Measurements from ENCODE around the gene HOXA9. TPM values are rescaled to one million over a fixed set of nuclear protein-coding genes. Genes with fewer than 3 reads are reported as not detected.

Gene HOXA9
- total and polyA plus RNA-seq, 10 of the 15 experiments (the other 5 are each of a cell fraction or from before 2014, with no cell fraction given) = not detected

GRCh38 chr7:27182285-27182841 lies 17.0 kb upstream of the HOXA9 start:
- in situ Hi-C loops (cut with MboI) (no loop called here), intact Hi-C loops (cut with micrococcal nuclease; ENCODE audit: unreplicated experiment) (no loop called here)
- DNase-seq (ENCODE audit: low read depth, low spot score) (no peak), FAIRE-seq (no peak), ATAC-seq (no peak)
- Histone ChIP-seq H3K36me3 (ENCODE audit: control insufficient read depth in 2 of 2, insufficient read depth in 2 of 2, low read length in 1 of 2) (no peaks in the 10 kb centered on the region), H3K9me3 (replicated peaks; ENCODE audit: control insufficient read depth, insufficient read depth, low read length) (no peaks in the 10 kb centered on the region; the same call in 2 of the 3 replicates), H3K4me2 (ENCODE audit: control insufficient read depth, insufficient read depth) (no peak overlapping the region), H3K4me3 (no peak overlapping the region), H3K79me2 (ENCODE audit: control insufficient read depth, insufficient read depth, low read length) (no peaks in the 10 kb centered on the region), H3K9ac (ENCODE audit: control insufficient read depth, insufficient read depth, low read length) (no peak overlapping the region), H3K4me1 (ENCODE audit: control insufficient read depth, insufficient read depth, low read length) (no peaks in the 10 kb centered on the region), H4K20me1 (ENCODE audit: control insufficient read depth, insufficient read depth) (no peaks in the 10 kb centered on the region), H3K27me3 (replicated peaks in 1 of 2; ENCODE audit: control insufficient read depth in 2 of 2, insufficient read depth in 2 of 2, low read length in 1 of 2) (peaks cover 23 to 40% of the 10 kb centered on the region in 2 experiments), H2AFZ (ENCODE audit: control insufficient read depth, low read depth, low read length) (no peak overlapping the region), H3K27ac (ENCODE audit: control insufficient read depth, insufficient read depth) (no peak overlapping the region)
- CTCF ChIA-PET = interaction anchor here (1.1 kb wide), 1 partner anchor 16 kb away, joined by 4 read pairs; no protein-coding TSS in a partner anchor
- RAD21 ChIA-PET (ENCODE audit: unreplicated experiment) = no interaction called here
- POLR2A ChIA-PET = no interaction called here
- WGBS (ENCODE audit: insufficient coverage, insufficient replicate concordance, low lambda C conversion rate, missing lambda C conversion rate) = 13% methylated on average over 4 of the region's 4 CpGs
- SMC1A ChIA-PET (ENCODE audit: uncharacterized antibody, unreplicated experiment) = no interaction called here
- BruUV-seq (replicated peaks) = no TSS peak
- TF ChIP-seq CEBPZ (IDR thresholded peaks at IDR 0.05; ENCODE audit: low read depth, low read length) = no peak
- TF ChIP-seq SUPT20H (IDR thresholded peaks at IDR 0.05; ENCODE audit: borderline replicate concordance, control insufficient read depth, low read depth, low read length) = no peak
- TF ChIP-seq POLR2AphosphoS5 (IDR thresholded peaks at IDR 0.05; ENCODE audit: low read length) = no peak
- TF ChIP-seq RELA (IDR thresholded peaks at IDR 0.05; ENCODE audit: borderline replicate concordance, partially characterized antibody) = no peak
- TF ChIP-seq SMARCA5 (IDR thresholded peaks at IDR 0.05) = no peak
- no peak for TF ChIP-seq DPF2 (IDR thresholded peaks at IDR 0.05)
- TF ChIP-seq CUX1 (IDR thresholded peaks at IDR 0.05; ENCODE audit: insufficient replicate concordance, low read depth, low read length) = no peak
- TF ChIP-seq RAD51 (IDR thresholded peaks at IDR 0.05) = no peak
- TF ChIP-seq PKNOX1 (IDR thresholded peaks at IDR 0.05) = no peak
- TF ChIP-seq PRDM15 (CRISPR knock-in tag; IDR thresholded peaks at IDR 0.05) = no peak

Measured in GM12878 (cell line).